ENCODE measurements around the gene NFIC. TPM values are rescaled to one million over a fixed set of nuclear protein-coding genes. Genes with fewer than 3 reads are reported as not detected.

NFIC gene
- polyA plus RNA-seq, 2 of the 4 experiments (the other 2 are of a cell fraction): 2.6 to 34.9 TPM

- POLR2A ChIA-PET: no interaction called here
- Histone ChIP-seq H3K9me3 (no peaks in the 10 kb centered on the region), H3K4me1 (peaks cover 31% of the 10 kb centered on the region), H3K27ac (peak overlapping the region; percentile 93 to 96), H3K4me2 (peak overlapping the region; percentile 89), H3K4me3 (peak overlapping the region; percentile 59)
- TF ChIP-seq RFX5 (IDR thresholded peaks at IDR 0.05): peak; percentile 66; the same call in 1 of the 2 replicates
- no peak for TF ChIP-seq HOXB13 (CRISPR knock-in tag; IDR thresholded peaks at IDR 0.05; ENCODE audit: low read depth)
- peak; percentile 32; the same call in 1 of the 2 replicates for TF ChIP-seq POLR2A (IDR thresholded peaks at IDR 0.05; ENCODE audit: low read length)
- TF ChIP-seq CHD2 (IDR thresholded peaks at IDR 0.05; ENCODE audit: low read length, partially characterized antibody): no peak
- no peak for TF ChIP-seq REST (IDR thresholded peaks at IDR 0.05)
- TF ChIP-seq HOXB5 (CRISPR knock-in tag; IDR thresholded peaks at IDR 0.05): 0 out of 2 replicates have a peak, but pooled peaks have one; percentile 40
- TF ChIP-seq CTCF (IDR thresholded peaks at IDR 0.05): peak; percentile 36; the same call in 1 of the 3 replicates
- no peak; the same call in 1 of the 2 replicates for TF ChIP-seq MAX (IDR thresholded peaks at IDR 0.05)
- no peak for TF ChIP-seq RCOR1 (IDR thresholded peaks at IDR 0.05; ENCODE audit: low read depth, low read length)
- no peak for TF ChIP-seq E2F6 (IDR thresholded peaks at IDR 0.05; ENCODE audit: borderline replicate concordance, low read depth)
- TF ChIP-seq CEBPB (IDR thresholded peaks at IDR 0.05): peak; percentile 86 to 91
- TF ChIP-seq ZFP36 (IDR thresholded peaks at IDR 0.05; ENCODE audit: borderline replicate concordance, partially characterized antibody): peak; percentile 98
- peak; percentile 35 to 61 for TF ChIP-seq RAD21 (conservative IDR thresholded peaks at IDR 0.05 in 1 of 2, IDR thresholded peaks at IDR 0.05 in 1 of 2)
- TF ChIP-seq KDM1A (IDR thresholded peaks at IDR 0.05; ENCODE audit: low read depth): 0 out of 2 replicates have a peak, but pooled peaks have one; percentile 44
- no peak for TF ChIP-seq CBX2 (IDR thresholded peaks at IDR 0.05; ENCODE audit: borderline replicate concordance, low read depth)
- peak; percentile 31 to 60; a peak in 1 of 5 replicates for TF ChIP-seq JUN (IDR thresholded peaks at IDR 0.05)
- TF ChIP-seq SMC3 (IDR thresholded peaks at IDR 0.05): peak; percentile 54; the same call in 2 of the 3 replicates
- peak; percentile 33; the same call in 1 of the 2 replicates for TF ChIP-seq PBX3 (IDR thresholded peaks at IDR 0.05)
- FAIRE-seq (no peak), DNase-seq (ENCODE audit: low read depth in 1 of 2, low spot score in 1 of 2) (peak; percentile 93 to 95), ATAC-seq (peak; percentile 93 to 96)
- CTCF ChIA-PET: interaction anchor here (0.6 to 2.3 kb wide), 7 partner anchors 18 to 129 kb away, joined by 3 to 7 read pairs (median 3); no protein-coding TSS in a partner anchor
- WGBS (ENCODE audit: missing lambda C conversion rate): under 1% methylated on average over 23 of the region's 26 CpGs
Observed at GRCh38 chr19:3343619-3344502, 22.5 kb upstream of the NFIC start.

Data from A549 (cell line).